ENCODE results near the gene TRAPPC6A. TPM values are rescaled to one million over a fixed set of nuclear protein-coding genes. Genes with fewer than 3 reads are reported as not detected.

The TRAPPC6A gene
- total RNA-seq, 1 donor from 2014 or later: 14.7 TPM

GRCh38 chr19:45114116-45114515, 63.9 kb downstream of the TRAPPC6A start:
- H3K4me3 ChIP-seq (ENCODE audit: insufficient read depth, low read depth, low read length): no peak overlapping the region
- no peak overlapping the region for H3K4me3 Mint-ChIP-seq (ENCODE audit: unreplicated experiment)
- H3K79me2 ChIP-seq (ENCODE audit: insufficient read depth, low read length): peaks cover 90% of the 10 kb centered on the region

GRCh38 chr19:45113628-45114027, 64.4 kb downstream of the TRAPPC6A start:
- FAIRE-seq: no peak
- Histone ChIP-seq H3K36me3 (ENCODE audit: insufficient read depth, low read length) (no peaks in the 10 kb centered on the region), H3K9me3 (ENCODE audit: insufficient read depth, low read depth, low read length) (no peaks in the 10 kb centered on the region), H3K4me3 (ENCODE audit: insufficient read depth, low read depth, low read length) (no peak overlapping the region), H3K27ac (ENCODE audit: low read depth, low read length) (no peak overlapping the region), H3K27me3 (ENCODE audit: insufficient read depth, low read length) (no peaks in the 10 kb centered on the region), H3K9ac (ENCODE audit: low read length) (no peak overlapping the region), H4K20me1 (ENCODE audit: insufficient read depth, low read length) (peaks cover 98% of the 10 kb centered on the region), H3K79me2 (ENCODE audit: insufficient read depth, low read length) (peaks cover 95% of the 10 kb centered on the region), H3K4me2 (ENCODE audit: low read length) (no peak overlapping the region), H2AFZ (ENCODE audit: low read depth, low read length) (no peak overlapping the region), H3K4me1 (ENCODE audit: insufficient read depth, low read length) (no peaks in the 10 kb centered on the region)
- peaks cover 8% of the 10 kb centered on the region for H3K4me1 Mint-ChIP-seq (ENCODE audit: low read depth, unreplicated experiment)
- TF ChIP-seq CTCF (IDR thresholded peaks at IDR 0.05; ENCODE audit: insufficient read depth, low read depth, low read length) (no peak), EZH2 (IDR thresholded peaks at IDR 0.05; ENCODE audit: insufficient read depth, low read length) (no peak)
- no peaks in the 10 kb centered on the region for H3K27me3 Mint-ChIP-seq (ENCODE audit: low read depth, unreplicated experiment)
- peaks cover 2% of the 10 kb centered on the region for H3K9me3 Mint-ChIP-seq (ENCODE audit: unreplicated experiment)
- no peak overlapping the region for H3K4me3 Mint-ChIP-seq (ENCODE audit: unreplicated experiment)
- no peak for DNase-seq (ENCODE audit: low read depth)
- no peak overlapping the region for H3K27ac Mint-ChIP-seq (ENCODE audit: unreplicated experiment)
- no peaks in the 10 kb centered on the region for H3K36me3 Mint-ChIP-seq (ENCODE audit: low read depth, unreplicated experiment)

More at GRCh38 chr19:45114116-45114515, 63.9 kb downstream of the TRAPPC6A start:
- Mint-ChIP-seq H3K27me3 (ENCODE audit: low read depth, unreplicated experiment) (no peaks in the 10 kb centered on the region), H3K4me1 (ENCODE audit: low read depth, unreplicated experiment) (peaks cover 8% of the 10 kb centered on the region), H3K9me3 (ENCODE audit: unreplicated experiment) (peaks cover 2% of the 10 kb centered on the region), H3K27ac (ENCODE audit: unreplicated experiment) (no peak overlapping the region), H3K36me3 (ENCODE audit: low read depth, unreplicated experiment) (no peaks in the 10 kb centered on the region)
- Histone ChIP-seq H3K36me3 (ENCODE audit: insufficient read depth, low read length) (no peaks in the 10 kb centered on the region), H2AFZ (ENCODE audit: low read depth, low read length) (no peak overlapping the region), H3K9me3 (ENCODE audit: insufficient read depth, low read depth, low read length) (no peaks in the 10 kb centered on the region), H3K27ac (ENCODE audit: low read depth, low read length) (no peak overlapping the region), H3K9ac (ENCODE audit: low read length) (no peak overlapping the region), H3K4me2 (ENCODE audit: low read length) (no peak overlapping the region), H3K4me1 (ENCODE audit: insufficient read depth, low read length) (no peaks in the 10 kb centered on the region), H3K27me3 (ENCODE audit: insufficient read depth, low read length) (no peaks in the 10 kb centered on the region), H4K20me1 (ENCODE audit: insufficient read depth, low read length) (peaks cover 98% of the 10 kb centered on the region)
- DNase-seq (ENCODE audit: low read depth) (no peak), FAIRE-seq (no peak)
- TF ChIP-seq EZH2 (IDR thresholded peaks at IDR 0.05; ENCODE audit: insufficient read depth, low read length) (no peak), CTCF (IDR thresholded peaks at IDR 0.05; ENCODE audit: insufficient read depth, low read depth, low read length) (no peak)

Other genes with a start within 250 kb of the TRAPPC6A start
- not detected in 2 replicates for gene APOC4, start 236.0 kb downstream of the TRAPPC6A start, total RNA-seq
- gene APOC2, start 232.2 kb downstream of the TRAPPC6A start, total RNA-seq: not detected in 2 replicates
- gene CLPTM1, start 222.9 kb downstream of the TRAPPC6A start, total RNA-seq: 115 and 128 TPM in 2 replicates
- 12.8 and 14.0 TPM in 2 replicates for gene RELB, start 176.8 kb downstream of the TRAPPC6A start, total RNA-seq
- 45.5 and 45.9 TPM in 2 replicates for gene CLASRP, start 139.2 kb downstream of the TRAPPC6A start, total RNA-seq
- 3.0 and 3.1 TPM in 2 replicates for gene ZNF296, start 101.8 kb downstream of the TRAPPC6A start, total RNA-seq
- gene GEMIN7, start 99.0 kb downstream of the TRAPPC6A start, total RNA-seq: 44.8 and 46.0 TPM in 2 replicates
- 29.1 and 29.2 TPM in 2 replicates for gene PPP1R37, start 85.1 kb downstream of the TRAPPC6A start, total RNA-seq
- gene NKPD1, start 17.3 kb downstream of the TRAPPC6A start, total RNA-seq: not detected in 2 replicates
- gene BLOC1S3, start 547 bp upstream of the TRAPPC6A start, total RNA-seq: 14.5 TPM in 2 replicates
- 0.61 and 0.87 TPM in 2 replicates for gene EXOC3L2, start 67.2 kb upstream of the TRAPPC6A start, total RNA-seq
- gene MARK4, start 73.0 kb upstream of the TRAPPC6A start, total RNA-seq: 60.3 and 61.0 TPM in 2 replicates
- gene CKM, start 144.6 kb upstream of the TRAPPC6A start, total RNA-seq: not detected in 2 replicates
- 0.62 and 1.2 TPM in 2 replicates for gene KLC3, start 162.5 kb upstream of the TRAPPC6A start, total RNA-seq
- gene ERCC2, start 192.3 kb upstream of the TRAPPC6A start, total RNA-seq: 38.9 and 44.7 TPM in 2 replicates
- gene PPP1R13L, start 226.8 kb upstream of the TRAPPC6A start, total RNA-seq: 56.6 and 56.7 TPM in 2 replicates
- gene POLR1G, start 228.4 kb upstream of the TRAPPC6A start, total RNA-seq: 10.9 and 12.8 TPM in 2 replicates
- gene ERCC1, start 245.7 kb upstream of the TRAPPC6A start, total RNA-seq: 67.5 and 70.4 TPM in 2 replicates